H9 (cell line): ENCODE results near the gene NOP53. TPM values are rescaled to one million over a fixed set of nuclear protein-coding genes. Genes with fewer than 3 reads are reported as not detected.

Experiments
- DNase-seq: peaks from one replicate; pipeline ENCODE4 v3.0.0-alpha.2; 2017
- H2AFZ ChIP-seq: one replicate; pipeline ENCODE4 v1.6.1; 2013; ENCODE audit warnings: mild to moderate bottlenecking, low read length, control low read depth, moderate library complexity
- H2AK5ac ChIP-seq: 2 replicates; pipeline ENCODE4 v1.6.1; 2013; ENCODE audit warnings: low read length, control low read depth, mixed read lengths; ENCODE audit not compliant: insufficient read length
- H2BK120ac ChIP-seq: one replicate; pipeline ENCODE4 v1.6.1; 2013; ENCODE audit warnings: low read depth, mild to moderate bottlenecking, low read length, control low read depth, inconsistent platforms; ENCODE audit not compliant: poor library complexity, severe bottlenecking
- H2BK12ac ChIP-seq: 2 replicates; pipeline ENCODE4 v1.6.1; 2013; ENCODE audit warnings: low read length, control low read depth, mixed read lengths, low read depth; ENCODE audit not compliant: insufficient read length
- H2BK15ac ChIP-seq: 2 replicates; pipeline ENCODE4 v1.6.1; 2013; ENCODE audit warnings: low read depth, low read length, control low read depth
- H2BK20ac ChIP-seq: one replicate; pipeline ENCODE4 v1.6.1; 2013; ENCODE audit warnings: low read depth, mild to moderate bottlenecking, low read length, control low read depth, inconsistent platforms; ENCODE audit not compliant: poor library complexity, severe bottlenecking
- H2BK5ac ChIP-seq: 2 replicates; pipeline ENCODE4 v1.6.1; 2013; ENCODE audit warnings: low read length, control low read depth, mixed read lengths; ENCODE audit not compliant: insufficient read length
- H3K14ac ChIP-seq: 2 replicates; pipeline ENCODE4 v1.6.1; 2013; ENCODE audit warnings: low read length, control low read depth; ENCODE audit not compliant: insufficient read depth
- H3K18ac ChIP-seq: 2 replicates; pipeline ENCODE4 v1.6.1; 2013; ENCODE audit warnings: low read depth, mild to moderate bottlenecking, mixed read lengths, low read length, control low read depth; ENCODE audit not compliant: insufficient read length
- H3K23ac ChIP-seq: 2 replicates; pipeline ENCODE4 v1.6.1; 2013; ENCODE audit warnings: low read length, control low read depth, mixed read lengths, low read depth; ENCODE audit not compliant: insufficient read length
- H3K23me2 ChIP-seq: 2 replicates; pipeline ENCODE4 v1.6.1; 2013; ENCODE audit warnings: low read depth, mild to moderate bottlenecking, mixed read lengths, low read length, control low read depth; ENCODE audit not compliant: insufficient read length, poor library complexity, severe bottlenecking
- H3K27ac ChIP-seq: 2 replicates; pipeline ENCODE4 v1.5.1; 2013; ENCODE audit warnings: low read length, control low read depth, mixed read lengths, low read depth; ENCODE audit not compliant: insufficient read length
- H3K27me3 ChIP-seq: 2 replicates; pipeline ENCODE4 v1.6.1; 2013; ENCODE audit warnings: low read length, control low read depth, inconsistent platforms; ENCODE audit not compliant: insufficient read depth
- H3K4ac ChIP-seq: 2 replicates; pipeline ENCODE4 v1.6.1; 2013; ENCODE audit warnings: low read depth, mild to moderate bottlenecking, control low read depth, inconsistent platforms, low read length, moderate library complexity
- H3K4me1 ChIP-seq: 2 replicates; pipeline ENCODE4 v1.6.1; 2013; ENCODE audit warnings: low read length, control low read depth, inconsistent platforms; ENCODE audit not compliant: insufficient read depth
- H3K4me2 ChIP-seq: 2 replicates; pipeline ENCODE4 v1.6.1; 2013; ENCODE audit warnings: low read length, control low read depth, mixed read lengths; ENCODE audit not compliant: insufficient read length, insufficient read depth
- H3K56ac ChIP-seq: 2 replicates; pipeline ENCODE4 v1.6.1; 2013; ENCODE audit warnings: low read depth, mild to moderate bottlenecking, mixed read lengths, low read length, control low read depth; ENCODE audit not compliant: insufficient read length
- H3K79me1 ChIP-seq: 2 replicates; pipeline ENCODE4 v1.6.1; 2013; ENCODE audit warnings: low read depth, mild to moderate bottlenecking, moderate library complexity, low read length, control low read depth, inconsistent platforms; ENCODE audit not compliant: insufficient read depth, poor library complexity, severe bottlenecking
- H3K79me2 ChIP-seq: 2 replicates; pipeline ENCODE4 v1.6.1; 2013; ENCODE audit warnings: low read length, control low read depth, inconsistent platforms; ENCODE audit not compliant: insufficient read depth
- H3K9ac ChIP-seq: 2 replicates; pipeline ENCODE4 v1.6.1; 2013; ENCODE audit warnings: low read length, control low read depth, mixed read lengths; ENCODE audit not compliant: insufficient read length; ENCODE audit errors: extremely low read depth
- H3K9me3 ChIP-seq: one replicate; pipeline ENCODE4 v1.6.1; 2013; ENCODE audit warnings: low read depth, low read length, inconsistent platforms; ENCODE audit not compliant: control insufficient read depth
- H3T11ph ChIP-seq: one replicate; pipeline ENCODE4 v1.6.1; 2013; ENCODE audit warnings: mild to moderate bottlenecking, low read length, control low read depth, inconsistent platforms
- H4K20me1 ChIP-seq: one replicate; pipeline ENCODE4 v1.6.1; 2013; ENCODE audit not compliant: control insufficient read depth, insufficient read length, insufficient read depth
- H4K5ac ChIP-seq: 2 replicates; pipeline ENCODE4 v1.6.1; 2013; ENCODE audit warnings: low read depth, mild to moderate bottlenecking, mixed read lengths, low read length, control low read depth; ENCODE audit not compliant: insufficient read length
- H4K8ac ChIP-seq: replicated peaks from 2 replicates; pipeline ENCODE4 v1.6.1; 2013; ENCODE audit warnings: low read length, control low read depth, mixed read lengths, low read depth; ENCODE audit not compliant: insufficient read length
- H4K91ac ChIP-seq: 2 replicates; pipeline ENCODE4 v1.6.1; 2013; ENCODE audit warnings: low read depth, mild to moderate bottlenecking, moderate library complexity, mixed read lengths, low read length, control low read depth; ENCODE audit not compliant: insufficient read length
- H3K27ac Mint-ChIP-seq, 3 experiments: 2 replicates in 2 of 3; 3 replicates in 1 of 3; pipeline ENCODE4 v1.8.0; 2020 to 2021; ENCODE audit warnings: mixed read lengths in 3 of 3, mild to moderate bottlenecking in 1 of 3, moderate library complexity in 1 of 3
- H3K27me3 Mint-ChIP-seq: 2 replicates; pipeline ENCODE4 v1.8.0; 2021; ENCODE audit warnings: low read depth, mild to moderate bottlenecking, moderate library complexity, mixed read lengths
- H3K36me3 Mint-ChIP-seq, 3 experiments: 2 replicates in 2 of 3; 3 replicates in 1 of 3; pipeline ENCODE4 v1.8.0; 2020 to 2021; ENCODE audit warnings: low read depth in 3 of 3, mixed read lengths in 3 of 3; ENCODE audit not compliant: insufficient read depth in 1 of 3
- H3K4me1 Mint-ChIP-seq, 2 experiments: 2 replicates each; pipeline ENCODE4 v1.8.0; 2020; ENCODE audit warnings: mixed read lengths in 2 of 2
- H3K4me3 Mint-ChIP-seq, 2 experiments: 2 replicates in 1 of 2; 3 replicates in 1 of 2; pipeline ENCODE4 v1.8.0; 2020 to 2021; ENCODE audit warnings: mild to moderate bottlenecking in 2 of 2, mixed read lengths in 2 of 2, moderate library complexity in 1 of 2
- H3K9me3 Mint-ChIP-seq, 2 experiments: 2 replicates in 1 of 2; 3 replicates in 1 of 2; pipeline ENCODE4 v1.8.0; 2020; ENCODE audit warnings: mild to moderate bottlenecking in 2 of 2, mixed read lengths in 2 of 2, moderate library complexity in 1 of 2
- CTCF ChIP-seq: fragments of 200-600 bp; sonication (generic); conservative IDR thresholded peaks from 3 replicates; pipeline ENCODE4 v1.8.0; 2021; ENCODE audit warnings: antibody characterized with exemption, mild to moderate bottlenecking
- WGBS: extraction: QIAGEN DNeasy Blood & Tissue Kit; methylation state at CpG from one replicate; pipeline ENCODE4 v1.1.7; 2013; ENCODE audit warnings: missing lambda C conversion rate, low lambda C conversion rate, mixed read lengths; ENCODE audit not compliant: insufficient read length; ENCODE audit errors: extremely low coverage; 5-methylcytosine and 5-hydroxymethylcytosine counted together
- total RNA-seq: library from RNA; stranded (reverse); gene quantifications from 2 replicates; pipeline ENCODE4 v1.2.1, GENCODE V29; 2021

Gene NOP53
- total RNA-seq, 1 experiment from 2014 or later: 325 TPM

GRCh38 chr19:47801270-47801669 lies 55.9 kb downstream of the NOP53 start:
- Histone ChIP-seq H2BK5ac (no peak overlapping the region), H3K9ac (no peak overlapping the region), H3K23ac (no peak overlapping the region), H3K23me2 (no peaks in the 10 kb centered on the region), H4K91ac (no peak overlapping the region), H3K27me3 (no peaks in the 10 kb centered on the region), H3K4me2 (no peak overlapping the region), H4K5ac (no peak overlapping the region), H3K56ac (no peak overlapping the region), H3K18ac (no peak overlapping the region), H3K14ac (no peak overlapping the region), H3K9me3 (no peaks in the 10 kb centered on the region), H3K79me1 (no peaks in the 10 kb centered on the region), H2BK12ac (no peak overlapping the region), H3K79me2 (no peaks in the 10 kb centered on the region), H2BK120ac (no peak overlapping the region), H2AK5ac (no peak overlapping the region), H4K20me1 (no peaks in the 10 kb centered on the region), H3K4me1 (no peaks in the 10 kb centered on the region), H3K27ac (no peak overlapping the region), H3T11ph (no peak overlapping the region), H2BK20ac (no peak overlapping the region), H2AFZ (no peak overlapping the region), H2BK15ac (no peak overlapping the region), H4K8ac (no peak overlapping the region), H3K4ac (no peak overlapping the region)
- Mint-ChIP-seq H3K4me1 (peaks cover 2 to 4% of the 10 kb centered on the region in 2 experiments; a peak in 1 of 4 replicates), H3K27me3 (peaks cover 2% of the 10 kb centered on the region; the same call in 1 of the 2 replicates), H3K27ac (no peak overlapping the region; a peak in 1 of 7 replicates), H3K9me3 (peaks cover 5 to 10% of the 10 kb centered on the region in 2 experiments; a peak in 4 of 5 replicates), H3K4me3 (no peak overlapping the region), H3K36me3 (peaks cover 5 to 7% (median 5%) of the 10 kb centered on the region in 3 experiments; a peak in 3 of 7 replicates)
- WGBS: no CpG with 5 or more reads among the region's 4 CpGs
- TF ChIP-seq CTCF: no peak
- DNase-seq: no peak
